ENCODE measurements around the gene GID4. TPM values are rescaled to one million over a fixed set of nuclear protein-coding genes. Genes with fewer than 3 reads are reported as not detected.
A peak's percentile ranks its signal among the peaks of the same experiment; 100 is the strongest.

The GID4 gene
- total RNA-seq, 4 donors from 2014 or later = 40.1 to 46.4 (median 41.4) TPM

- TF ChIP-seq POLR2A (IDR thresholded peaks at IDR 0.05) = no peak
- no peak for TF ChIP-seq CTCF (IDR thresholded peaks at IDR 0.05 in 4 of 5, conservative IDR thresholded peaks at IDR 0.05 in 1 of 5)
- Histone ChIP-seq H3K9me3 (no peaks in the 10 kb centered on the region), H3K4me1 (no peaks in the 10 kb centered on the region), H3K27me3 (no peaks in the 10 kb centered on the region), H3K4me3 (no peak overlapping the region), H3K36me3 (peaks cover 0 to 49% of the 10 kb centered on the region in 2 donors), H3K27ac (no peak overlapping the region)
- no peak for ATAC-seq
- in situ Hi-C loops (cut with MboI; ENCODE audit: low sequenced_read_pairs in 4 of 4) (no loop called here), intact Hi-C loops (cut with DNase I; ENCODE audit: low total_unique reads) (no loop called here)
- no peak for DNase-seq
Measured at GRCh38 chr17:18056214-18056613, 17.0 kb downstream of the GID4 start.

- H3K4me3 ChIP-seq = no peak overlapping the region
- no peak for ATAC-seq
- peaks cover 0 to 59% of the 10 kb centered on the region in 2 donors for H3K36me3 ChIP-seq
- TF ChIP-seq POLR2A (IDR thresholded peaks at IDR 0.05) (no peak), CTCF (IDR thresholded peaks at IDR 0.05 in 4 of 5, conservative IDR thresholded peaks at IDR 0.05 in 1 of 5) (no peak)
- no peak overlapping the region for H3K27ac ChIP-seq
- peaks cover 6% of the 10 kb centered on the region in 2 donors for H3K4me1 ChIP-seq
- in situ Hi-C loops (cut with MboI; ENCODE audit: low sequenced_read_pairs in 4 of 4) (no loop called here), intact Hi-C loops (cut with DNase I; ENCODE audit: low total_unique reads) (no loop called here)
- DNase-seq = no peak
- H3K9me3 ChIP-seq = no peaks in the 10 kb centered on the region
- H3K27me3 ChIP-seq = no peaks in the 10 kb centered on the region
Measured at GRCh38 chr17:18059283-18059682, 20.1 kb downstream of the GID4 start.

DNA sequence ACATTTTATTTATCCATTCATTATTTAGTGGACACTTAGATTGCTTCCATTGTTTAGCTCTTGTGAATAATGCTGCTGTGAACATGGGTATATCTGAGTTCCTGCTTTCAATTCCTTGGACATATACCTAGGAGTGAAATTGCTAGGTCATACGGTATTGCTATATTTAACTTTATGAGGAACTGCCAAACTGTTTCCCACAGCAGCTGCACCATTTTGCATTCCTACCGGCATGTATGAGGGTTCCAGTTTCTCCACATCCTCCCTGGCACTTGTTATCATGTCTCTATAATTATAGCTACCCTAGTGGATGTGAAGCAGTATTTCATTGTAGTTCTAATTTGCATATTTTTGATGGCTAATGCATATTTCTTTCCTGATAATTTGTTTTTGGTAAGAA is 24.8 kb downstream of the GID4 start:
- peaks cover 0 to 50% of the 10 kb centered on the region in 2 donors for H3K36me3 ChIP-seq
- intact Hi-C loops (cut with DNase I; ENCODE audit: low total_unique reads) (no loop called here), in situ Hi-C loops (cut with MboI; ENCODE audit: low sequenced_read_pairs in 4 of 4) (no loop called here)
- DNase-seq = peak; percentile 45 to 74
- H3K4me1 ChIP-seq = peaks cover 10 to 15% of the 10 kb centered on the region in 2 donors
- no peak overlapping the region for H3K4me3 ChIP-seq
- TF ChIP-seq POLR2A (IDR thresholded peaks at IDR 0.05) = no peak
- peak; percentile 16 to 50 (median 39) for TF ChIP-seq CTCF (IDR thresholded peaks at IDR 0.05 in 4 of 5, conservative IDR thresholded peaks at IDR 0.05 in 1 of 5)
- peak; percentile 98 to 99 for ATAC-seq
- peak overlapping the region; percentile 76 to 86 (median 82) for H3K27ac ChIP-seq
- no peaks in the 10 kb centered on the region for H3K9me3 ChIP-seq
- no peaks in the 10 kb centered on the region for H3K27me3 ChIP-seq

DNA sequence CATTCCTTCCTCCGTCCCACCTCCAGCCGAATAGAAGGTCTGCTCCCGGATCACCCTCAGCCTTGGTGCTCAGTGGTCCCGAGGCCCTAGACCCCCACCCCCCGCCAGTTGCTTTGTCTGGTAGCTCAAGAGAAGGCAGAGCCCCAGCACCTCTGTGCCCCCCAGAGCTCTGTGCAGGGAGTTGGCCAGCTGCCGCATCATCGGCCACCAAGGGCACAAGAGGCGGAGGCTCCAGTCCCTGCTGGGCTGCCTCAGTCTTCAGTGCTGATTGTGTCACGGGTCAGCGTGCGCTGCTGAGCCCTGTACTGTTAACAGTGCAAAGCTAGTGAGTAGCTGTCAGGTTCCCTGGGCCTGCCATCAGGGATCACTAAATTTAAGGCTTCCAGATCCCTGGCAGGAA is 26.3 kb downstream of the GID4 start:
- TF ChIP-seq POLR2A (IDR thresholded peaks at IDR 0.05) (no peak), CTCF (IDR thresholded peaks at IDR 0.05 in 4 of 5, conservative IDR thresholded peaks at IDR 0.05 in 1 of 5) (no peak)
- H3K9me3 ChIP-seq = no peaks in the 10 kb centered on the region
- no peak overlapping the region for H3K4me3 ChIP-seq
- intact Hi-C loops (cut with DNase I; ENCODE audit: low total_unique reads) (no loop called here), in situ Hi-C loops (cut with MboI; ENCODE audit: low sequenced_read_pairs in 4 of 4) (no loop called here)
- no peaks in the 10 kb centered on the region for H3K27me3 ChIP-seq
- no peak for DNase-seq
- ATAC-seq = no peak
- H3K4me1 ChIP-seq = peaks cover 10 to 15% of the 10 kb centered on the region in 2 donors
- no peak overlapping the region for H3K27ac ChIP-seq
- H3K36me3 ChIP-seq = peaks cover 0 to 47% of the 10 kb centered on the region in 2 donors

DNA sequence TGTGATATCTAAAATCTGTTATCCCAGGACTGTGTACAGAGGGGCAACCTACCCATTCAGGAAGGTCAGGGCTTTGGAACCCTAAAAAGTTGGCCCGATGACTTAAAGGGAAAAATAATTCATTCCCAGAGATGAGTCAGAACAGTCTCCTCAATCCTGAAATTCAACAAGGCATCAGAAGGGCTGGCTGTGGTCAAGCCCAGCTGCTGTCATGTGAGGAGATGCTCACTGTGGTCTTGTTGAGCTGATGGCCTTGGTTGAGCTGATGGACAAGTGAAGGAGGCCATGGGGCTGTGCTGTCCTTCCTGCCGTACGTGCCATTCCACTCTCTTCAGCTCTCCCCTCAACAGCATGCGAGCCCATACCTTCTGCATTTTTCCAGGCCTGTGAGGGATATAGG is 27.7 kb downstream of the GID4 start:
- H3K36me3 ChIP-seq = peaks cover 0 to 34% of the 10 kb centered on the region in 2 donors

More for the DNA sequence above, 27.7 kb downstream of the GID4 start:
- Histone ChIP-seq H3K4me3 (no peak overlapping the region), H3K4me1 (peaks cover 10 to 23% of the 10 kb centered on the region in 2 donors), H3K9me3 (no peaks in the 10 kb centered on the region), H3K27me3 (no peaks in the 10 kb centered on the region), H3K27ac (no peak overlapping the region)
- TF ChIP-seq POLR2A (IDR thresholded peaks at IDR 0.05) = no peak
- TF ChIP-seq CTCF (IDR thresholded peaks at IDR 0.05 in 4 of 5, conservative IDR thresholded peaks at IDR 0.05 in 1 of 5) = no peak
- intact Hi-C loops (cut with DNase I; ENCODE audit: low total_unique reads) = no loop called here
- DNase-seq (no peak), ATAC-seq (no peak)
- in situ Hi-C loops (cut with MboI; ENCODE audit: low sequenced_read_pairs in 4 of 4) = no loop called here
